SU-DHL-6 (cell line): ENCODE results near the gene SOBP.

ENCODE experiments used
- H2AFZ ChIP-seq: fragments of 200-600 bp; sonication (generic); 2 replicates; pipeline ENCODE4 v1.6.1; 2014; ENCODE audit warnings: low read depth, mild to moderate bottlenecking, moderate library complexity, mixed read lengths, antibody characterized with exemption, low read length; ENCODE audit not compliant: severe bottlenecking
- H3F3A ChIP-seq: fragments of 200-600 bp; shearing (Covaris generic); 2 replicates; pipeline ENCODE4 v1.6.0; 2016; ENCODE audit warnings: antibody characterized with exemption, mild to moderate bottlenecking; ENCODE audit not compliant: insufficient read depth
- H3K27ac ChIP-seq: fragments of 200-600 bp; sonication (generic); 2 replicates; pipeline ENCODE4 v1.5.1; 2016; ENCODE audit warnings: low read depth, mild to moderate bottlenecking, low read length, moderate library complexity, mixed read lengths
- H3K27me3 ChIP-seq: fragments of 200-600 bp; sonication (generic), shearing (Covaris generic); 2 replicates; pipeline ENCODE4 v1.6.0; 2014; ENCODE audit warnings: mild to moderate bottlenecking, low read length
- H3K36me3 ChIP-seq: fragments of 200-600 bp; sonication (generic); 2 replicates; pipeline ENCODE4 v1.6.1; 2014; ENCODE audit warnings: mild to moderate bottlenecking, low read length, mixed read lengths
- H3K4me2 ChIP-seq: fragments of 300-600, 200-600 bp; shearing (Covaris generic), sonication (generic); 2 replicates; pipeline ENCODE4 v1.6.0; 2014; ENCODE audit warnings: low read length, low read depth, mild to moderate bottlenecking; ENCODE audit not compliant: poor library complexity, severe bottlenecking
- H3K4me3 ChIP-seq: fragments of 200-600 bp; sonication (generic); 2 replicates; pipeline ENCODE4 v1.5.1; 2014; ENCODE audit warnings: antibody characterized with exemption, low read length, mild to moderate bottlenecking, mixed read lengths; ENCODE audit not compliant: insufficient read depth, poor library complexity, severe bottlenecking
- H3K79me2 ChIP-seq: fragments of 200-600 bp; sonication (generic); 2 replicates; pipeline ENCODE4 v1.6.1; 2014; ENCODE audit warnings: mild to moderate bottlenecking, low read length, moderate library complexity; ENCODE audit not compliant: insufficient read depth
- H3K9ac ChIP-seq: fragments of 200-600 bp; sonication (generic); 2 replicates; pipeline ENCODE4 v1.7.0; 2014; ENCODE audit warnings: mild to moderate bottlenecking, low read length
- H3K9me2 ChIP-seq: fragments of 200-600 bp; sonication (generic); replicated peaks from 2 replicates; pipeline ENCODE4 v1.6.1; 2014; ENCODE audit warnings: low read length; ENCODE audit not compliant: insufficient read depth
- H3K9me3 ChIP-seq: fragments of 200-600 bp; sonication (generic); 2 replicates; pipeline ENCODE4 v1.6.1; 2014; ENCODE audit warnings: low read length, mixed read lengths; ENCODE audit not compliant: insufficient read depth
- H4K20me1 ChIP-seq: fragments of 200-600 bp; sonication (generic); 2 replicates; pipeline ENCODE4 v1.6.1; 2014; ENCODE audit warnings: low read depth, mild to moderate bottlenecking, antibody characterized with exemption, low read length, moderate library complexity, mixed read lengths
- EZH2phosphoT487 ChIP-seq: fragments of 200-600 bp; sonication (generic), shearing (Covaris generic); conservative IDR thresholded peaks from 2 replicates; pipeline ENCODE4 v1.6.1; 2018; ENCODE audit warnings: mild to moderate bottlenecking, antibody characterized with exemption, low read length, moderate library complexity, mixed read lengths
- TF ChIP-seq, protein P1 (sequence below): fragments of 200-600 bp; sonication (generic); IDR thresholded peaks from one replicate; pipeline ENCODE4 v1.5.1; 2017; ENCODE audit warnings: antibody characterized with exemption, mild to moderate bottlenecking, low read length, moderate library complexity; ENCODE audit not compliant: insufficient read depth, poor library complexity, severe bottlenecking

Gene SOBP

DNA sequence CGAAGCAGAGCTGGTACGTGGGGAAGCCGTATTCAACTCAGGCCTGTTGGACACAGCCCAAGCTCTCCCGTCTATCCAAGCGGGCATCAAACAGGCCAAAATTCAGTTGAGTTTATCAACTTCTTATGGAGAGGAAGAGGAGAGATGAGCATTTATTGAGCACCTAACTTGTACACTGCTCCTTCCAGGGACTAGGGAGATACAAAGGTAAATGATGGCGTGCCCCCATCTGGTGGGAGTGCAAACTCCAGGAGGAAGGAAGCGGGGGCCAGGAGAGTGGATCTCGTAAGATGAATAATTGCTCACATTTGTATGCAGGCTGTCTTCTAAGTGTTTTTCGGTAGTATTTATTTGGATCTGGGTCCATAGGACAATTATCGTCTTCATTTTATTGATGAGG, 146.6 kb downstream of the SOBP start:
- 0 out of 2 replicates have a peak, but pooled peaks cover 7% of the 10 kb centered on the region for H3K36me3 ChIP-seq
- peaks cover 6% of the 10 kb centered on the region; the same call in 1 of the 2 replicates for H3F3A ChIP-seq
- no peaks in the 10 kb centered on the region for H3K79me2 ChIP-seq
- no peak overlapping the region for H3K4me3 ChIP-seq
- no peak overlapping the region for H3K27ac ChIP-seq
- H3K27me3 ChIP-seq: no peaks in the 10 kb centered on the region
- TF ChIP-seq, protein P1, sequence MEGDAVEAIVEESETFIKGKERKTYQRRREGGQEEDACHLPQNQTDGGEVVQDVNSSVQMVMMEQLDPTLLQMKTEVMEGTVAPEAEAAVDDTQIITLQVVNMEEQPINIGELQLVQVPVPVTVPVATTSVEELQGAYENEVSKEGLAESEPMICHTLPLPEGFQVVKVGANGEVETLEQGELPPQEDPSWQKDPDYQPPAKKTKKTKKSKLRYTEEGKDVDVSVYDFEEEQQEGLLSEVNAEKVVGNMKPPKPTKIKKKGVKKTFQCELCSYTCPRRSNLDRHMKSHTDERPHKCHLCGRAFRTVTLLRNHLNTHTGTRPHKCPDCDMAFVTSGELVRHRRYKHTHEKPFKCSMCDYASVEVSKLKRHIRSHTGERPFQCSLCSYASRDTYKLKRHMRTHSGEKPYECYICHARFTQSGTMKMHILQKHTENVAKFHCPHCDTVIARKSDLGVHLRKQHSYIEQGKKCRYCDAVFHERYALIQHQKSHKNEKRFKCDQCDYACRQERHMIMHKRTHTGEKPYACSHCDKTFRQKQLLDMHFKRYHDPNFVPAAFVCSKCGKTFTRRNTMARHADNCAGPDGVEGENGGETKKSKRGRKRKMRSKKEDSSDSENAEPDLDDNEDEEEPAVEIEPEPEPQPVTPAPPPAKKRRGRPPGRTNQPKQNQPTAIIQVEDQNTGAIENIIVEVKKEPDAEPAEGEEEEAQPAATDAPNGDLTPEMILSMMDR: no peak
- no peak for TF ChIP-seq EZH2phosphoT487
- no peak overlapping the region for H2AFZ ChIP-seq
- H3K9me2 ChIP-seq: no peaks in the 10 kb centered on the region
- H3K9me3 ChIP-seq: no peaks in the 10 kb centered on the region
- no peak overlapping the region for H3K9ac ChIP-seq
- no peaks in the 10 kb centered on the region for H4K20me1 ChIP-seq
- H3K4me2 ChIP-seq: no peak overlapping the region

DNA sequence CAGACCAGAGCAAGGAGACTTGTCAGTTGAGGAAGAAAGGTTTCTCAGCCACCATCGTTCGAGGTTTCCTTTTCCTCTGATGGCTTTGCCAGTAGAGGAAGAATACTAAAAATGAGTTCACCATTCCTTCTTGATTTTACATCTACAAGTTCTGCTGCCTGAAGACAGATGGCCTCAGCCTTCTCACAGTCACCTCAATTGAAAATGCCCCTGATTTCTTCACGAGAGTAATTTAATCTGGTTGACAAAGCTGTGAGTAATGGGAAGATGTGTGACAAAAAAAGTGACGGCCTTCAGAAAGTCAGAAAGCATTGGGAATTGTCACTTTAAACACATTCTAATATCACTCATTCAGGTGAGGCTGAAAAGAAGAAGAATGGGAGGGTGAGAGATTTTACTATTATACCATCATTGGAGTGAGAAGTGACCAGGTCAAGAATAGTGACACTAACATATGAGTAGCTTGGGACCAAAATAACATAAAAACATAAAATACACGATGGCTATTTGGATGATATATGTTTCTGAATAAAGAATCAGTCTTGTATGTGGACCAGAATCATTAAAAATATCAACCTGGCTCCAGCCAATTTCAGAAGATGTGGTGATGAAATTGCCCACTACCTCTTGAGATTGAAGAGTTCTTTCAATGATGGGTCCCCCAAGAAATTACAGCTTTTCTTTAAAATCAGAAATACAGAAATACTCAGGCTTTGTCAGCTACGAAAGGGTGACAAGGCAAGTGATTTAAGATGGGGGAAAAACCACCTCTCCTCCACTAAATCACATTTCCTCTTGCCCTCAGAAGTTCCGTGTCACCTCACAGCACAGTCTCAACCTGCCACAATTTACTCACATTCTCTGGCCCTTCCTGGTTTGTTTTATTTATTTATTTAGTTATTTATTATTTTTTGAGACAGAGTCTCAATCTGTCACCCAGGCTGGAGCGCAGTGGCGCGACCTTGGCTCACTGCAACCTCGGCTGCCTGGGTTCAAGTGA, 147.7 kb downstream of the SOBP start:
- H3K36me3 ChIP-seq: 0 out of 2 replicates have a peak, but pooled peaks cover 7% of the 10 kb centered on the region
- 0 out of 2 replicates have a peak overlapping the region, but pooled peaks have one; percentile 18 for H3K27ac ChIP-seq
- peaks cover 10% of the 10 kb centered on the region for H3F3A ChIP-seq
- H3K9me2 ChIP-seq: no peaks in the 10 kb centered on the region
- H3K27me3 ChIP-seq: no peaks in the 10 kb centered on the region
- H3K9me3 ChIP-seq: no peaks in the 10 kb centered on the region
- H2AFZ ChIP-seq: no peak overlapping the region
- H3K9ac ChIP-seq: no peak overlapping the region
- H3K79me2 ChIP-seq: no peaks in the 10 kb centered on the region
- H3K4me2 ChIP-seq: no peak overlapping the region
- H3K4me3 ChIP-seq: no peak overlapping the region
- no peaks in the 10 kb centered on the region for H4K20me1 ChIP-seq
- no peak for TF ChIP-seq EZH2phosphoT487
- TF ChIP-seq, protein P1: no peak

DNA sequence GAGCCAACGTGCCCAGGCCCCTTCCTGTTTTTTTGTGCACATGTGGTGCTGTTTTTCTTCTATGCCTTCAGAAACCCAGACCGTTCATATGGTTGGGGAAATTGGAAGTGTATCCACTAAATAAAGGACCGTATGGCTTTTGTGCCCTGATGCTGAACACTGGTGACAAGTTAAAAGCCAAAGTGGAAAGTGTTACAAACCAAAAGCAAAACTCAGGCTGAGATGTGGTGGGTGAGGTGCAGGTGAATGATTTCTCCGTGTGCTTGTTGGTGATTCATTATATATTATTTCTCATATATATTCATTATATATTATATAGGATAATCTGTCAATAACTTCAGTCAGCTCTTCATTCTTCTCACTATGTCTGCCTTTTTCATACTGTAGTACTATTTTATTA, 148.6 kb downstream of the SOBP start:
- Histone ChIP-seq H3K4me3 (no peak overlapping the region), H3K9me3 (no peaks in the 10 kb centered on the region), H3F3A (peaks cover 16% of the 10 kb centered on the region), H2AFZ (no peak overlapping the region), H3K27me3 (no peaks in the 10 kb centered on the region), H3K36me3 (0 out of 2 replicates have a peak, but pooled peaks cover 7% of the 10 kb centered on the region), H3K9me2 (no peaks in the 10 kb centered on the region), H3K79me2 (no peaks in the 10 kb centered on the region), H3K4me2 (no peak overlapping the region), H3K9ac (no peak overlapping the region), H3K27ac (no peak overlapping the region), H4K20me1 (no peaks in the 10 kb centered on the region)
- TF ChIP-seq, protein P1: no peak
- no peak for TF ChIP-seq EZH2phosphoT487
